SHP77 (cell line): ENCODE data around the gene NCAM1.

Source experiments
- DNase-seq, 2 experiments: peaks; one replicate each; lab custom pipeline; 2025; lab: John Stamatoyannopoulos, UW

NCAM1 gene

DNA sequence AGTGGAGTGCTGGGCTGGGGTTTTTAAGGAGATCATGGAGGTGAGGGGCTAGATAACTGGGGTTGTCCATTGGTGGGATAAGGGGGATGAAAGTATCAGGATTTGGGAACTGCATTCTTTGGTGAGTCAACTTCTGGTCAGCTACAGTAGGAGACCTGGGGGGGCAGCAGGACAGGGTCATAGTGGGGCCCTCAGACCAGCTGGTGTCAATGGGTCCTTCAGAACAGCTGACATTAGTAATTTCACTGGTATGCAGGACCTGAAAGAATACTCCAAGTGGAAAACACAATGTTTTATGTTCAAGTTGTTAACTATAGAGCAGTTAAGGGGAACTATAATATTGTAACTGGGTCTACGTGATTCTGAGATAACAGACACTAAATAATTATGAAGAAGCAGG lies 350.3 kb downstream of the NCAM1 start:
- no peak for DNase-seq

DNA sequence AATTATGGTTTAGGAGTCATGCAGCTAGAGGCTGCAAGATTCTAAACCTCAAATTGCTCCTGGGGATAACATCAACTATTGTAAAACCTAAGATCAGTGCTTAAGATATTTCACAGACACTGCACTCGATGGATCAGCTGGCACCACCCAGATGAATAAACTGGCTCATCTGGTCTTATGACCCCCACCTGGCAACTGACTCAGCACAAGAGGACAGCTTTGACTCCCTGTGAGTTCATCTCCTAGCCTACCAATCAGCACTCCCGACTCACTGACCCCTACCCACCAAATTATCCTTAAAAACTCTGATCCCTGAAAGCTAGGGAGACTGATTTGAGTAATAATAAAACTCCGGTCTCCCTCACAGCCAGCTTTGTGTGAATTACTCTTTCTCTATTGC lies 352.4 kb downstream of the NCAM1 start:
- DNase-seq: no peak

DNA sequence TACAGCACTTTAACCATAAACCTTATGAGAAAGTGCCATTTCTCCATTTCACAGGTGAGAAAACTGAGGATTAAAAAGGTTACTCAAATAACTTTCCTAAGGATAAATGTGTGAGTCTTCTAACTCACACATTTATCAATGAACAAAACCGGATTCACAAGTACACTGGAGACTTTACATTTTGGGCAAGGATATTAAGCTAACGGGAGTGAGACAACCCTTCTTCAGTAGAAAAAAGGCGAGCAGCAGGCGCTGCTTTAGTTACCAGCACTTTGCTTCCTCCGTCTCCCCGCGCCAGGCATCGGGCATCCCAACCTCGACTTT lies 352.8 kb downstream of the NCAM1 start:
- DNase-seq: no peak

GRCh38 chr11:113314389-113315301 lies 353.4 kb downstream of the NCAM1 start, which contains the start of gene TTC12:
TTC12 (plus strand) TSS chr11:113314583; CDS start chr11:113316258, 1,675 bp downstream.
- DNase-seq: peak; percentile 81 to 87

- DNase-seq: no peak
Observed at GRCh38 chr11:113315811-113316210, 354.6 kb downstream of the NCAM1 start.

- no peak for DNase-seq
Observed at GRCh38 chr11:113316256-113316655, 355.0 kb downstream of the NCAM1 start.

DNA sequence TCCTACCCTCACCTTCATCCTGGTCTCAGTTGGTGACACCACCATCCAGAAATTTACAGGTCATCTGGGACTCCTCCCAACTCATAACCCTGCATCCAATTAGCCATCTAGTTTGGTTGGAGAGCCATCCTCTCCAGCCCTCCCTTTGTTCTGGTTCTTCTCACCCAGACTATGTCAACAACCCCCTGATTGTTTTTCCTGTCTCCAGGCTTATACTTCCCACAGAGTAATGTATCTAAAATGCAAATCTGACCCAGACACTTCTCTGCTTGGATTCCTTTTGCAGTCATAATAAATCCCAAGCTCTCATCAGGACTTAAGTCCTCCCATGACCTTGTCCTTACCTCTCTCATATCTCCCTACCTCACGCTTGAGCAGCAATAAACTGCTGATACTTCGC lies 356.1 kb downstream of the NCAM1 start:
- no peak for DNase-seq

- no peak for DNase-seq
Observed at GRCh38 chr11:113319085-113319484, 357.9 kb downstream of the NCAM1 start.

DNA sequence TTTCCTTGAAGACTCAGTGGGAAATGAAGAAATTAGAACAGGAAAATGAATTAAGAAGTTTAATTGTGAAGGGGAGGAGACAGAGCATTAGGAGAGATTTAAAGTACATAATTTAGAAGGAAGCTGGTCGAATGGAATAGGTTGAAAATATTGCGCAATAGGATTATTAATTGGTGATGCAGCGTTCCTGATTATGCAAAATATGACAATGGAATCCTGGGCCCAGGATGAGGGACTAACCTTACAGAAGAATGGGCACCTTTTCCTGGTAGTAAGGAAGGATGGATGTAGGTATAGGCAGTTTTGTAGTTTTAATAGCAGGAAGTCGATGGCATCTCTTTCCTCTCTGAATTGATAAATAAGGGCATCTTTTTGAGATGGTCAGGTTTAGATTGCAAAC lies 360.9 kb downstream of the NCAM1 start:
- DNase-seq: no peak

GRCh38 chr11:113324250-113324649 lies 363.0 kb downstream of the NCAM1 start:
- no peak for DNase-seq
